Fibroblast of villous mesenchyme (primary cell): ENCODE data around the gene TBX4. TPM values are rescaled to one million over a fixed set of nuclear protein-coding genes. Genes with fewer than 3 reads are reported as not detected.

ENCODE experiments used
- DNase-seq: peaks from one replicate; pipeline ENCODE4 v3.0.0-alpha.2; 2010; ENCODE audit warnings: low read depth
- H3K4me3 ChIP-seq: 2 replicates; pipeline ENCODE4 v1.5.1; 2011; ENCODE audit warnings: low read depth, mild to moderate bottlenecking, low read length
- CTCF ChIP-seq: IDR thresholded peaks from 2 replicates; pipeline ENCODE4 v1.5.1; 2012; ENCODE audit warnings: low read depth, mild to moderate bottlenecking, low read length; ENCODE audit not compliant: insufficient read depth
- total RNA-seq: library from RNA; depleted of rRNA; stranded (reverse); fragments of >200 nt; gene quantifications from 2 replicates; pipeline ENCODE4 v1.2.3, GENCODE V29; 2012

Gene TBX4
- total RNA-seq, 1 donor: not detected

- no peak overlapping the region for H3K4me3 ChIP-seq
- no peak for TF ChIP-seq CTCF
- DNase-seq: no peak
Observed at GRCh38 chr17:61514491-61514890, 62.3 kb downstream of the TBX4 start.

GRCh38 chr17:61517265-61517664 lies 65.0 kb downstream of the TBX4 start:
- H3K4me3 ChIP-seq: no peak overlapping the region
- no peak for DNase-seq
- no peak for TF ChIP-seq CTCF

GRCh38 chr17:61517843-61518606 lies 65.8 kb downstream of the TBX4 start:
- no peak for DNase-seq
- no peak for TF ChIP-seq CTCF

GRCh38 chr17:61519139-61519538 lies 66.9 kb downstream of the TBX4 start:
- no peak overlapping the region for H3K4me3 ChIP-seq
- no peak for TF ChIP-seq CTCF
- DNase-seq: no peak

More at GRCh38 chr17:61517843-61518606, 65.8 kb downstream of the TBX4 start:
- no peak overlapping the region for H3K4me3 ChIP-seq

DNA sequence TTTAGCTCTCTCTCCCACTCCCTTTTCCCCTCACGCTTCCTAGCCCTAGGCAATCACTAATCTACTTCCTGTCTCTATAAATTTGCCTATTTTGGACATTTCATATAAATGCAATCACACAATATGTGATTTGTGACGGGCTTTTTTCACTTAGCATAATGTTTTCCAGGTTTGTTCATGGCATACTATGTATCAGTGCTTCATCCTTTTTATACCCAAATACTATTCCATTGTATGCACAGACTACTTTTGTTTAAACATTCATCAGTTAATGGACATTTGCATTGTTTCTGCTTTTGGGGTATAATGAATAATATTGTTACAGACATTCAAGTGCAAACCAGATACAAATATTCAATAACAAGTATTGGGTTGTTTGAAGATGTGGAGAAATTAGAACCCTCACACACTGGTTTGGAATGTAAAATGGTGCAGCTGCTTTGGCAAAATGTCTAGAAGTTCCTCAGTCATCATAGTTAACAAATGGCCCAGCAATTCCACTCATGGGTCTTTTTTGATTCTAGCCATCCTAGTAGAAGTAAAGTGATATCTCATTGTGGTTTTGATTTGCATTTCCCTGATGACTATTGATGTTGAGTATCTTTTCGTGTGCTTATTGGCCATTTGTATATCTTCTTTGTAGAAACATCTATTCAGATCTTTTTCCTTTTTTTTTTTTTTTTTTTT lies 67.7 kb downstream of the TBX4 start:
- no peak overlapping the region for H3K4me3 ChIP-seq
- TF ChIP-seq CTCF: no peak
- DNase-seq: no peak

GRCh38 chr17:61520897-61521296 lies 68.7 kb downstream of the TBX4 start:
- TF ChIP-seq CTCF: no peak
- no peak for DNase-seq
- no peak overlapping the region for H3K4me3 ChIP-seq
